HL-60 (cell line): ENCODE measurements around the gene KIF14.

Experiments
- DNase-seq, 2 experiments: peaks; one replicate each; pipeline ENCODE4 v3.0.0-alpha.2; 2010 to 2020; ENCODE audit warnings: low read depth in 1 of 2, low spot score in 1 of 2
- H3K27ac ChIP-seq: fragments of 250-450 bp; sonication (Bioruptor Pico); replicated peaks from 2 replicates; pipeline ENCODE4 v1.5.1; 2020; ENCODE audit warnings: mild to moderate bottlenecking, moderate library complexity
- H3K27me3 ChIP-seq: fragments of 250-450 bp; sonication (Bioruptor Pico); 2 replicates; pipeline ENCODE4 v1.5.1; 2021; ENCODE audit warnings: mild to moderate bottlenecking, moderate library complexity; ENCODE audit not compliant: insufficient read depth, poor library complexity, severe bottlenecking
- H3K4me3 ChIP-seq: replicated peaks from 2 replicates; pipeline ENCODE4 v1.5.1; 2011; ENCODE audit warnings: mild to moderate bottlenecking, control low read depth, low read length; ENCODE audit not compliant: insufficient read depth
- CTCF ChIP-seq: IDR thresholded peaks from one replicate; pipeline ENCODE4 v1.5.1; 2011; ENCODE audit warnings: low read length, control low read depth, inconsistent platforms; ENCODE audit not compliant: insufficient read depth
- GABPA ChIP-seq: IDR thresholded peaks from 2 replicates; pipeline ENCODE4 v1.6.1; 2012; ENCODE audit warnings: low read depth
- POLR2AphosphoS5 ChIP-seq: IDR thresholded peaks from 2 replicates; pipeline ENCODE4 v1.6.1; 2012; ENCODE audit warnings: low read depth
- REST ChIP-seq: IDR thresholded peaks from 2 replicates; pipeline ENCODE4 v1.6.1; 2012; ENCODE audit warnings: low read depth; ENCODE audit not compliant: insufficient replicate concordance
- SPI1 ChIP-seq: IDR thresholded peaks from 2 replicates; pipeline ENCODE4 v1.6.1; 2012; ENCODE audit warnings: low read depth, mild to moderate bottlenecking, borderline replicate concordance

Gene KIF14

GRCh38 chr1:200550367-200550766 is 70.2 kb downstream of the KIF14 start:
- no peak for DNase-seq
- TF ChIP-seq POLR2AphosphoS5: no peak
- TF ChIP-seq GABPA: no peak
- no peak for TF ChIP-seq REST
- no peak for TF ChIP-seq SPI1
- TF ChIP-seq CTCF: no peak
- Histone ChIP-seq H3K4me3 (no peak overlapping the region), H3K27me3 (no peaks in the 10 kb centered on the region), H3K27ac (no peak overlapping the region)

GRCh38 chr1:200547386-200547785 is 73.2 kb downstream of the KIF14 start:
- DNase-seq: no peak

GRCh38 chr1:200546577-200546976 is 74.0 kb downstream of the KIF14 start:
- no peak for DNase-seq
- Histone ChIP-seq H3K27me3 (no peaks in the 10 kb centered on the region), H3K4me3 (no peak overlapping the region), H3K27ac (no peak overlapping the region)
- no peak for TF ChIP-seq SPI1
- TF ChIP-seq CTCF: no peak
- no peak for TF ChIP-seq POLR2AphosphoS5
- TF ChIP-seq GABPA: no peak
- no peak for TF ChIP-seq REST

More at GRCh38 chr1:200547386-200547785, 73.2 kb downstream of the KIF14 start:
- H3K4me3 ChIP-seq: no peak overlapping the region
- TF ChIP-seq REST (no peak), CTCF (no peak), POLR2AphosphoS5 (no peak), GABPA (no peak), SPI1 (no peak)
- H3K27me3 ChIP-seq: no peaks in the 10 kb centered on the region
- H3K27ac ChIP-seq: no peak overlapping the region
